Mononuclear cell (primary cell): ENCODE data around the gene CD33. TPM values are rescaled to one million over a fixed set of nuclear protein-coding genes. Genes with fewer than 3 reads are reported as not detected.
A peak's percentile ranks its signal among the peaks of the same experiment; 100 is the strongest.
"Not testable (repeated sequence)": the region's sequence is repeated elsewhere in the genome, so short reads cannot be mapped to it uniquely, and the experiment has no call there.

Experiments
- H3K27me3 ChIP-seq: 2 replicates; pipeline ENCODE4 v1.6.0; 2011; ENCODE audit warnings: low read length, control low read depth; ENCODE audit not compliant: insufficient read depth
- H3K4me1 ChIP-seq: 2 replicates; pipeline ENCODE4 v1.5.1; 2011; ENCODE audit warnings: mild to moderate bottlenecking, low read length, control low read depth; ENCODE audit not compliant: insufficient read depth
- H3K4me3 ChIP-seq: 2 replicates; pipeline ENCODE4 v1.5.1; 2011; ENCODE audit warnings: mild to moderate bottlenecking, low read length, moderate library complexity
- H3K9me3 ChIP-seq: 2 replicates; pipeline ENCODE4 v1.5.1; 2011; ENCODE audit warnings: low read depth, mild to moderate bottlenecking, control low read depth, low read length
- total RNA-seq: library from RNA; depleted of rRNA; stranded (reverse); fragments of >200 nt; gene quantifications from one replicate; pipeline ENCODE4 v1.2.3, GENCODE V29; 2012

Gene CD33
- total RNA-seq, 1 donor: 24.5 TPM

GRCh38 chr19:51198641-51199040 is 26.2 kb upstream of the CD33 start:
- peaks cover 9% of the 10 kb centered on the region for H3K4me1 ChIP-seq
- H3K9me3 ChIP-seq: no peaks in the 10 kb centered on the region
- no peaks in the 10 kb centered on the region for H3K27me3 ChIP-seq
- no peak overlapping the region for H3K4me3 ChIP-seq

- Histone ChIP-seq H3K4me3 (no peak overlapping the region), H3K27me3 (no peaks in the 10 kb centered on the region), H3K9me3 (no peaks in the 10 kb centered on the region), H3K4me1 (peaks cover 18% of the 10 kb centered on the region)
Observed at GRCh38 chr19:51200071-51200666, 24.7 kb upstream of the CD33 start.

DNA sequence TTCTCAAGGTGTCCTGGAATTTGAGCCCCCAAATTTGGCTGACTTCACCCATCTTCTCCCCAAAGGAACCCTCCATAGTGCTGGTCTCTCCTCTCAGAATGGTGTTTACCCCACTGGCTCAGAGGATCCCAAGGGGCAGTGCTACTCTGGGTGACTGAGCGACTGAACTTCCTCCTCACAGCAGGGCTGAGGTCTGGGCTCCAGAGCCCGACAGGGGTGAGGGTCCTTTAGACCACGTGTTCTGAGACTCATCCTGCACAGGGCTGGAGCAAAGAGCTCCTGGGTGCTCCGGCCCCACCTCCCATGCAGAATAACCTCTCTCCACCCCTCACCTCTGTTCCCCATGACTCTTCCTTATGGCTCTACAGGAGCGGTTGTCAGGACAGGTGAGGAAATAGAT is 23.2 kb upstream of the CD33 start:
- Histone ChIP-seq H3K9me3 (no peaks in the 10 kb centered on the region), H3K4me1 (peaks cover 18% of the 10 kb centered on the region), H3K4me3 (no peak overlapping the region), H3K27me3 (no peaks in the 10 kb centered on the region)

- no peak overlapping the region for H3K4me3 ChIP-seq
- no peaks in the 10 kb centered on the region for H3K9me3 ChIP-seq
- H3K4me1 ChIP-seq: peaks cover 18% of the 10 kb centered on the region
- no peaks in the 10 kb centered on the region for H3K27me3 ChIP-seq
Observed at GRCh38 chr19:51203916-51204315, 21.0 kb upstream of the CD33 start.

GRCh38 chr19:51204321-51204720 is 20.6 kb upstream of the CD33 start:
- no peak overlapping the region for H3K4me3 ChIP-seq
- no peaks in the 10 kb centered on the region for H3K27me3 ChIP-seq
- no peaks in the 10 kb centered on the region for H3K9me3 ChIP-seq
- peaks cover 18% of the 10 kb centered on the region for H3K4me1 ChIP-seq

DNA sequence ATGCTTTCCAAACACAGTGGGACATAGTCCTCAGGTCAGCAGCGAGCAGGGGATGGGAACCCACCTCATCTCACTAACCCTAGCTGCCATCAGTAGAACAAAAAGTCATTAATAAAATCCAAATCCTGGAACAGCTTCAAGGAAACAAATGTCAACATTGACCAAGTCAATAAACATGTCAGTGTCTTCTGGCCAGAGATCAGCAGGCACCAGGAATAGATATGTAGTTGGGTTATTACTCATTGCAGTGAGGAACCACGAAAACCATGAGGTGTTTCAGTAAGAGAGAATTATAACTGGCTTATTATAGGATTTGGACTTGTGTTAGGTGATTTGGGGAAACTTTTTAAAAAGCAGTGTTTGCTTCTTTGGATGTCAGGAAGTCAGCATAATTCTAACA is 17.1 kb upstream of the CD33 start:
- H3K27me3 ChIP-seq: no peaks in the 10 kb centered on the region
- peaks cover 42% of the 10 kb centered on the region for H3K4me1 ChIP-seq
- H3K9me3 ChIP-seq: no peaks in the 10 kb centered on the region
- no peak overlapping the region for H3K4me3 ChIP-seq

GRCh38 chr19:51210191-51210784 is 14.6 kb upstream of the CD33 start:
- Histone ChIP-seq H3K4me3 (no peak overlapping the region), H3K9me3 (no peaks in the 10 kb centered on the region), H3K4me1 (peaks cover 29% of the 10 kb centered on the region), H3K27me3 (no peaks in the 10 kb centered on the region)

DNA sequence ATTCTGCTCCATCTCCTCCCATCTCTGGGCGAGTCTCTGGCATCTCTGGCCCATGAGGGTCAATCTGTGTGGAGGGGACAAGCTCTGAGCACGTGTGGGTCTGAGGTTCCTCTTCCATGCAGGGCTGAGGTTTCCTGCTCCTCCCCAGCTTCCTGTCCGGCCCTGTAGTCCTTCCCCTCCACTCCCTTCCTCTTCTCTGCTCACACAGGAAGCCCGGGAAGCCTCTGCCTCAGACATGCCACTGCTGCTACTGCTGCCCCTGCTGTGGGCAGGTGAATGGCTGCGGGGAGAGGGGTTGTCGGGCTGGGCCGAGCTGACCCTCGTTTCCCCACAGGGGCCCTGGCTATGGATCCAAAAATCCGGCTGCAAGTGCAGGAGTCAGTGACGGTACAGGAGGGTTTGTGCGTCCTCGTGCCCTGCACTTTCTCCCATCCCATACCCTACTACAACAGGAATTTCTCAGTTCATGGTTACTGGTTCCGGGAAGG is 14.0 kb upstream of the CD33 start:
- not testable (repeated sequence) for H3K9me3 ChIP-seq, H3K27me3 ChIP-seq
- peaks cover 29% of the 10 kb centered on the region for H3K4me1 ChIP-seq
- peak overlapping the region; percentile 2 for H3K4me3 ChIP-seq

GRCh38 chr19:51211833-51212232 is 13.0 kb upstream of the CD33 start:
- Histone ChIP-seq H3K4me1 (peaks cover 29% of the 10 kb centered on the region), H3K4me3 (no peak overlapping the region), H3K27me3 (no peaks in the 10 kb centered on the region), H3K9me3 (no peaks in the 10 kb centered on the region)

DNA sequence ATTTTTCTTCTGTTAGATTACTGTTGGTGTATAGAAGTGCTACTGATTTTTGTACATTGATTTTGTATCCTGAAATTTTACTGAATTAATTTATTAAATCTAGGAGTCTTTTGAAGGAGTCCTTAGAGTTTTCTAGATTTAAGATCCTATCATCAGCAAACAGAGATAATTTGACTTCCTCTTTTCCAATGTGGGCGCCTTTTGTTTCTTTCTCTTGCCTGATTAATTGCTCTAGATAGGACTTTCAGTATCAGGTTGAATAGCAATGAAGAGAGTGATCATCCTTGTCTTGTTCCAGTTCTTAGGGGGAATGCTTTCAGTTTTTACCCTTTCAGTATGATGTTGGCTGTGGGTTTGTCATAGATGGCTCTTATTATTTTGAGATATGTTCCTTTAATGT is 5.6 kb upstream of the CD33 start:
- H3K9me3 ChIP-seq: no peaks in the 10 kb centered on the region
- H3K4me1 ChIP-seq: peaks cover 11% of the 10 kb centered on the region
- no peaks in the 10 kb centered on the region for H3K27me3 ChIP-seq
- H3K4me3 ChIP-seq: no peak overlapping the region

DNA sequence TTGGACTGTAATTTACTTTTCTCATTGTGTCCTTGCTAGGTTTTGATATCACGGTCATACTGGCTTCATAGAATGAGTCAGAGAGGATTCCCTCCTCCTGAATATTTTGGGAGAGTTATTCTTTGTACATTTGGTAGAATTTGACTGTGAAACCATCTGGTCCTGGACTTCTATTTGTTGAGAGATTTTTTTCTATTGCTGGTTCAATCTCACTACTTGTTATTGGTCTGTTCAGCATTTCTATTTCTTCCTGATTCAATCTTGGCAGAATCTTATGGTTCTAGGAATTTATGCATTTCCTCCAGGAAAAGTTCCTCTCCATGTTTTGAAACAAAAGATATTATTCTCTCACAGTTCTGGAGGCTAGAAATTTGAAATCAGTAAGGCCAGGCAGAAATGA is 4.9 kb upstream of the CD33 start:
- H3K4me1 ChIP-seq: peaks cover 16% of the 10 kb centered on the region
- no peaks in the 10 kb centered on the region for H3K27me3 ChIP-seq
- no peaks in the 10 kb centered on the region for H3K9me3 ChIP-seq
- no peak overlapping the region for H3K4me3 ChIP-seq

DNA sequence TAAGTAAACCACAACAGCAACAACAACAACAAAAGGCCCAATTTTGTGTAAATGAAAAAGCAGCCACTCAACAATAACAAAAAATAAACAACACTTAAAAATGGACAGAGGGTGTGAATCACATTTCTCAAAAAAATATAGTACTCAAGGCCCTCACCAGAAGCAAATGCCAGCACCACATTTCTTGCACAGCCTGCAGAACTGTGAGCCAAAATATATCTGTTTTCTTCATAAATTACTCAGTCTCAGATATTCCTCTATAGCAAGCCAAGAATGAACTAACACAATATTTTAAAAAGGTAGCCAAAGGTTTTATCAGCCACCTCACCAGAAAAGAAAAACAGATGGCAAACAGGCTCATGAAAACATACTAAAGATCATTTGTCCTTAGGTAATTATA is 3.9 kb upstream of the CD33 start:
- H3K4me1 ChIP-seq: peaks cover 24% of the 10 kb centered on the region
- no peaks in the 10 kb centered on the region for H3K27me3 ChIP-seq
- no peaks in the 10 kb centered on the region for H3K9me3 ChIP-seq
- no peak overlapping the region for H3K4me3 ChIP-seq

DNA sequence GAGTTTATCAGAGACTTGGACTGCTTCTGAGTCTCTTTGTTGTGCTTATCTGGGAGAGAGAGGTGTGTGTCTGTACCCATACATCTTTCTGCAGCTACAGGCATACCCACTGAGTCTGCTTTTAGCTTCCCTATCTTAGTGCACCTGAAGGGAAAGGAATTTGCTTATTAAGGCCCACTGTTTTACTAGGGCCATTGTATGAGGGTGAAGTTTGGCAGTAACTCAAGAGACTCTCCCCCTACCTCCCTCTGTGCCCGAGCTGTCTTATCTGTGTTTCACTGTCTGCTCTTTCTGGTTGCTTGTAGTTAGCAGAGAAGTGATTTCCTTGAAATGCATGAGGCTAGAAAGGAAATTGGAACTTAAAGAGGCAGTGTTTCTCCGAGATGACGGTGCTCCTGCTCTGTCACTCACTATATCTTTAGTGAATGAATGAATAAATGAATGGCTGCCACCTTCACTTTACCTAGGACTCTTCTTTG is 678 bp upstream of the CD33 start:
- Histone ChIP-seq H3K4me1 (peaks cover 44% of the 10 kb centered on the region), H3K27me3 (no peaks in the 10 kb centered on the region), H3K9me3 (no peaks in the 10 kb centered on the region), H3K4me3 (no peak overlapping the region)

GRCh38 chr19:51226067-51226466 is 1.2 kb downstream of the CD33 start:
- H3K9me3 ChIP-seq: no peaks in the 10 kb centered on the region
- no peaks in the 10 kb centered on the region for H3K27me3 ChIP-seq
- H3K4me3 ChIP-seq: peak overlapping the region; percentile 49
- peaks cover 41% of the 10 kb centered on the region for H3K4me1 ChIP-seq

DNA sequence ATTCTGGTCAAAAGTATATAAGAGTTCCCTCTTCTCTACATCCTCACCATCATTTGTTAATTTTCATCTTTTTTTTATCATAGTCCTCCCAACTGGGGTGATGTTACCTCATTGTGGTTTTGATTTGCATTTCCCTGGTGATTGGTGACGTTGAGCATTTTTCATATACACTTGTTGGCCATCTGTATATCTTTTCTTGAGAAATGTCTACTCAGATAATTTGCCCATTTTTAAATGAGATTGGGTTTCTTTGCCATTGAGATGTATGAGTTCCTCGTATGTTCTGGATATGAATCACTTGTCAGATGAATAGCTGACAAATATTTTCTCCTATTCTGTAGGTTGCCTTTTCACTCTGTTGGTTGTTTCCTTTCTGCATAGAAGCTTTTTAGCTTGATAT is 2.4 kb downstream of the CD33 start:
- Histone ChIP-seq H3K4me3 (no peak overlapping the region), H3K27me3 (no peaks in the 10 kb centered on the region), H3K4me1 (peaks cover 41% of the 10 kb centered on the region), H3K9me3 (no peaks in the 10 kb centered on the region)

GRCh38 chr19:51227966-51228365 is 3.1 kb downstream of the CD33 start:
- Histone ChIP-seq H3K4me3 (no peak overlapping the region), H3K9me3 (no peaks in the 10 kb centered on the region), H3K4me1 (peaks cover 41% of the 10 kb centered on the region), H3K27me3 (no peaks in the 10 kb centered on the region)
